Breast epithelium (tissue), 3 donors: ENCODE data around the gene EXOSC6.

Experiments
- POLR2A ChIP-seq: fragments of 450-650 bp; IDR thresholded peaks from one replicate; pipeline ENCODE4 v1.6.1; 2016; ENCODE audit warnings: antibody characterized with exemption, mild to moderate bottlenecking, moderate library complexity
- TF ChIP-seq, protein P1 (sequence below), 3 donors: fragments of 450-650 bp; IDR thresholded peaks; one replicate each; pipeline ENCODE4 v1.5.1; 2016 to 2017; ENCODE audit warnings: antibody characterized with exemption in 3 of 3, mild to moderate bottlenecking in 3 of 3, moderate library complexity in 3 of 3

DNA sequence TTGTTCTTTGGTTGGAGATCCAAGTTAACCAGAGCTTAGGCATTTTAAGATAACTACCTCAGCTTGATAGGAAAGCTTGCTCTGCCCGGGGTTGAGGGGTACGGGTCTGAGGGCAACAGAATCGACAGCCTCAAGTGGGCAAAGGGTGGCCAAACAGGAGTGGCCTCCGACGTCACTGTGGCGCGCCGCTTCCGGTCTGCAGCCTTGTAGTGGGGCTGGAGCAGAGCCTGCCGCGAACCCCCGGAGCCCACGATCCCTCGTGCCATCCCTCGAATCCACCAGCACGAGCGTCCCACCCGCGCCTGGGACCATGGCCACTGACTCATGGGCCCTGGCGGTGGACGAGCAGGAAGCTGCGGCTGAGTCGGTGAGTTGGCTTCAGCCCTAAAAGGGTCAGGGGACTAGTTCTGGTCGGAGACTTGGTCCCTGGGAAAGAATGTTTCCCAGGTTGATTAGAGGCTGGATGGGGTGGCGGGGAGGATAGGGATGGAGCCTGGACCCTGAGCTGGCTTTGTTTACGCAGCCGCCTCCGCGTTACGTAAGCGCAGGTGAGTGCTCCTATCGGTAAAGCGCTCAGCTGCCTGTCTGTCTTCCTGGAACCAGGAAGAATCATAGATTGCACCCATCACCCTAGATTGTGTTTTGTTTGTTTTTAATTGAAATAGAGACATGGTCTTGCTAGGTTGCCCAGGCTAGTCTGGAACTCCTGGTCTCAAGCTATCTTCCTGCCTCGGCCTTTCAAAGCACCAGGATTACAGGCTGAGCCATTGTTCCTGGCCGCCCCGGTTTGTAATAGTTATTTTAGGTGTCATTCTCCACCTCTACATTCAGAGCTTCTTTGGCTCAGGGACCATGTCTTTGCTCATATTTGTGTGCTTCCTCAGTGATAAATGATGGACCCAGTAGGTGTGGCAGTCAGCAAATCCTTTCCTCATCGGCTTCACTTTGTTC is 47.5 kb upstream of the EXOSC6 start, which contains the start of gene DDX19B:
- TF ChIP-seq, protein P1, sequence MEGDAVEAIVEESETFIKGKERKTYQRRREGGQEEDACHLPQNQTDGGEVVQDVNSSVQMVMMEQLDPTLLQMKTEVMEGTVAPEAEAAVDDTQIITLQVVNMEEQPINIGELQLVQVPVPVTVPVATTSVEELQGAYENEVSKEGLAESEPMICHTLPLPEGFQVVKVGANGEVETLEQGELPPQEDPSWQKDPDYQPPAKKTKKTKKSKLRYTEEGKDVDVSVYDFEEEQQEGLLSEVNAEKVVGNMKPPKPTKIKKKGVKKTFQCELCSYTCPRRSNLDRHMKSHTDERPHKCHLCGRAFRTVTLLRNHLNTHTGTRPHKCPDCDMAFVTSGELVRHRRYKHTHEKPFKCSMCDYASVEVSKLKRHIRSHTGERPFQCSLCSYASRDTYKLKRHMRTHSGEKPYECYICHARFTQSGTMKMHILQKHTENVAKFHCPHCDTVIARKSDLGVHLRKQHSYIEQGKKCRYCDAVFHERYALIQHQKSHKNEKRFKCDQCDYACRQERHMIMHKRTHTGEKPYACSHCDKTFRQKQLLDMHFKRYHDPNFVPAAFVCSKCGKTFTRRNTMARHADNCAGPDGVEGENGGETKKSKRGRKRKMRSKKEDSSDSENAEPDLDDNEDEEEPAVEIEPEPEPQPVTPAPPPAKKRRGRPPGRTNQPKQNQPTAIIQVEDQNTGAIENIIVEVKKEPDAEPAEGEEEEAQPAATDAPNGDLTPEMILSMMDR (IDR thresholded peaks at IDR 0.05), result peak in 1 of 3 donors; percentile 36
- TF ChIP-seq POLR2A, result peak; percentile 65
